Measurements from ENCODE around the gene CXCL5.
A peak's percentile ranks its signal among the peaks of the same experiment; 100 is the strongest.

CXCL5 gene

GRCh38 chr4:73998040-73999011 lies at the start of gene CXCL5:
TSS of gene CXCL5 (minus strand) at chr4:73998677. CDS start at chr4:73998581, 96 bp downstream.
- no peak for DNase-seq (ENCODE audit: low read depth, low spot score)
- CTCF ChIA-PET: interaction anchor here (0.9 to 2.6 kb wide), 6 partner anchors 13 to 336 kb away, joined by 3 to 15 read pairs (median 3); partner anchors contain the start of genes CXCL3 and PF4
- POLR2A ChIA-PET: no interaction called here
- peak within 1 kb of the TSS; percentile 51 for H3K4me3 ChIP-seq (ENCODE audit: low read depth, low read length)
- TF ChIP-seq, protein P1, sequence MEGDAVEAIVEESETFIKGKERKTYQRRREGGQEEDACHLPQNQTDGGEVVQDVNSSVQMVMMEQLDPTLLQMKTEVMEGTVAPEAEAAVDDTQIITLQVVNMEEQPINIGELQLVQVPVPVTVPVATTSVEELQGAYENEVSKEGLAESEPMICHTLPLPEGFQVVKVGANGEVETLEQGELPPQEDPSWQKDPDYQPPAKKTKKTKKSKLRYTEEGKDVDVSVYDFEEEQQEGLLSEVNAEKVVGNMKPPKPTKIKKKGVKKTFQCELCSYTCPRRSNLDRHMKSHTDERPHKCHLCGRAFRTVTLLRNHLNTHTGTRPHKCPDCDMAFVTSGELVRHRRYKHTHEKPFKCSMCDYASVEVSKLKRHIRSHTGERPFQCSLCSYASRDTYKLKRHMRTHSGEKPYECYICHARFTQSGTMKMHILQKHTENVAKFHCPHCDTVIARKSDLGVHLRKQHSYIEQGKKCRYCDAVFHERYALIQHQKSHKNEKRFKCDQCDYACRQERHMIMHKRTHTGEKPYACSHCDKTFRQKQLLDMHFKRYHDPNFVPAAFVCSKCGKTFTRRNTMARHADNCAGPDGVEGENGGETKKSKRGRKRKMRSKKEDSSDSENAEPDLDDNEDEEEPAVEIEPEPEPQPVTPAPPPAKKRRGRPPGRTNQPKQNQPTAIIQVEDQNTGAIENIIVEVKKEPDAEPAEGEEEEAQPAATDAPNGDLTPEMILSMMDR (IDR thresholded peaks at IDR 0.05; ENCODE audit: insufficient read depth, low read length, missing control alignments): peak; percentile 26

DNA sequence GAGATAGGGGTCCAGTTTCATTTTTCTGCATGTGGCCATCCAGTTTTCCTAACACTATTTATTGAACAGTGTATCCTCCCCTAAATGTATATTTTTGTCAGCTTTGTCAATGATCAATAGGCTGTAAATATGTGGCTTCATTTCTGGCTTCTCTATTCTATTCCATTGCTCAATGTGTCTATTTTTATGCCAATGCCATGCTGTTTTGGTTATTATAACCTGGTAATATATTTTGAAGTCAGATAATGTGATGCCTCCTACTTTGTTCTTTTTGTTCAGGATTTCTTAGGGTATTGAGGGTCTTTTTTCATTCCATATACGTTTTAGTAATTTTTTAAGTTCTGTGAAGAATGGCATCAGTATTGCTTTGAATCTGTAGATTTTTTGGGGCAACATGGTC lies 48.7 kb upstream of the CXCL5 start:
- TF ChIP-seq, protein P1 (IDR thresholded peaks at IDR 0.05; ENCODE audit: insufficient read depth, low read length, missing control alignments): no peak
- CTCF ChIA-PET: interaction anchor here (1.7 kb wide), 1 partner anchor 9 kb away, joined by 5 read pairs; no protein-coding TSS in a partner anchor
- no peak overlapping the region for H3K4me3 ChIP-seq (ENCODE audit: low read depth, low read length)
- POLR2A ChIA-PET: no interaction called here
- no peak for DNase-seq (ENCODE audit: low read depth, low spot score)

GRCh38 chr4:74045772-74046171 lies 47.3 kb upstream of the CXCL5 start:
- TF ChIP-seq, protein P1 (IDR thresholded peaks at IDR 0.05; ENCODE audit: insufficient read depth, low read length, missing control alignments): no peak
- H3K4me3 ChIP-seq (ENCODE audit: low read depth, low read length): no peak overlapping the region
- no peak for DNase-seq (ENCODE audit: low read depth, low spot score)
- ChIA-PET CTCF (interaction anchor here (1.9 kb wide), 1 partner anchor 11 kb away, joined by 9 read pairs; no protein-coding TSS in a partner anchor), POLR2A (interaction anchor here (0.7 kb wide), 1 partner anchor 10 kb away, joined by 3 read pairs; no protein-coding TSS in a partner anchor)

GRCh38 chr4:74045247-74045646 lies 46.8 kb upstream of the CXCL5 start:
- CTCF ChIA-PET: interaction anchor here (1.9 kb wide), 1 partner anchor 11 kb away, joined by 9 read pairs; no protein-coding TSS in a partner anchor

DNA sequence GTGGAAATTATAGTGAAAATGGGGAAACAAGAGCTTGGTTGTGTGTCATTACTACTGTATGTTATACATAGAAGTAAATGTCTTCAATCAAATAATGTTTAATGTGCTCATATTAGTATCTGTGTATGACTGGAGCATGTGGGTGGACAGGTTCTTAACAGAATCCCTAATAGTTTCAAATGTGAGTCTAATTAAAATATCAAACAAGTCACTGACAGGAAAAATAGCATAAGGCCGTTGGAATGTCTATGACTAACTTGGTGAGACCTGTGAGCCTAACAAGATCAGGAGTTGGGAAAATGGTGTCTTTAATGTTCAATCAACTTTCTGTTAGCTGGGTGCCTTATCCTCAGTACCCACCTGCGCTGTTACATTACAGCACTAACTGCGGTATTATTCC lies 46.2 kb upstream of the CXCL5 start:
- TF ChIP-seq, protein P1 (IDR thresholded peaks at IDR 0.05; ENCODE audit: insufficient read depth, low read length, missing control alignments): no peak
- DNase-seq (ENCODE audit: low read depth, low spot score): no peak
- no peak overlapping the region for H3K4me3 ChIP-seq (ENCODE audit: low read depth, low read length)
- ChIA-PET CTCF (interaction anchor here (1.9 kb wide), 1 partner anchor 12 kb away, joined by 9 read pairs; no protein-coding TSS in a partner anchor), POLR2A (no interaction called here)

More at GRCh38 chr4:74045247-74045646, 46.8 kb upstream of the CXCL5 start:
- no peak for DNase-seq (ENCODE audit: low read depth, low spot score)
- POLR2A ChIA-PET: no interaction called here
- H3K4me3 ChIP-seq (ENCODE audit: low read depth, low read length): no peak overlapping the region
- TF ChIP-seq, protein P1 (IDR thresholded peaks at IDR 0.05; ENCODE audit: insufficient read depth, low read length, missing control alignments): no peak

- CTCF ChIA-PET: interaction anchor here (0.8 to 2.1 kb wide), 3 partner anchors 13 to 380 kb away, joined by 3 to 5 read pairs (median 4); no protein-coding TSS in a partner anchor
Observed at GRCh38 chr4:74042681-74043080, 44.2 kb upstream of the CXCL5 start.

More at GRCh38 chr4:74042681-74043080, 44.2 kb upstream of the CXCL5 start:
- H3K4me3 ChIP-seq (ENCODE audit: low read depth, low read length): no peak overlapping the region
- POLR2A ChIA-PET: no interaction called here
- no peak for DNase-seq (ENCODE audit: low read depth, low spot score)
- TF ChIP-seq, protein P1 (IDR thresholded peaks at IDR 0.05; ENCODE audit: insufficient read depth, low read length, missing control alignments): no peak

All from AG04449 (cell line).